ENCODE data around the gene SLC35B2. TPM values are rescaled to one million over a fixed set of nuclear protein-coding genes. Genes with fewer than 3 reads are reported as not detected.
A peak's percentile ranks its signal among the peaks of the same experiment; 100 is the strongest.

SLC35B2 gene
- total RNA-seq, 1 donor from 2014 or later = 71.8 TPM

DNA sequence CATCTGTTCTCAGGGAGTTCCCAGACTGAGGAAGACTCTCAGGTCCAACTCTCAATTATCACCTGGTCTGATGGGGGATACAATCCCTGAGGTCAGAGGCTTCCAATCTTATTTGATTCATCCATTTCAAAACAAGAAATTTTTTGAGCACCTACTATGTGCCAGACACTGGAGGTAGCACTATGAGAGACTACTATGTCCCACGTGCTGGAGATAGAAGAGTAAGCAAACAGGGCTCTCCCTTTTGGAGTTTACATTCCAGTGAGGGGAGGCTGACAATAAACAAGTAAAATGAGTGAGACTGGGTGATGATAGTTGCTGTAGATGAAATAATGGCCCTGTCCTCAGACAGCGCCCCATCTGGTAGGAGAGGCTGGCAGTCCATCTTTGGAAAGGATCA, 29.4 kb upstream of the SLC35B2 start:
- Mint-ChIP-seq H3K4me3 (ENCODE audit: unreplicated experiment) (no peak overlapping the region), H3K27ac (ENCODE audit: unreplicated experiment) (peak overlapping the region; percentile 5), H3K9me3 (ENCODE audit: unreplicated experiment) (peaks cover 11% of the 10 kb centered on the region), H3K36me3 (ENCODE audit: unreplicated experiment) (peaks cover 10% of the 10 kb centered on the region), H3K4me1 (ENCODE audit: low read depth, unreplicated experiment) (peaks cover 12% of the 10 kb centered on the region), H3K27me3 (ENCODE audit: unreplicated experiment) (peaks cover 18% of the 10 kb centered on the region)
- TF ChIP-seq, protein P1, sequence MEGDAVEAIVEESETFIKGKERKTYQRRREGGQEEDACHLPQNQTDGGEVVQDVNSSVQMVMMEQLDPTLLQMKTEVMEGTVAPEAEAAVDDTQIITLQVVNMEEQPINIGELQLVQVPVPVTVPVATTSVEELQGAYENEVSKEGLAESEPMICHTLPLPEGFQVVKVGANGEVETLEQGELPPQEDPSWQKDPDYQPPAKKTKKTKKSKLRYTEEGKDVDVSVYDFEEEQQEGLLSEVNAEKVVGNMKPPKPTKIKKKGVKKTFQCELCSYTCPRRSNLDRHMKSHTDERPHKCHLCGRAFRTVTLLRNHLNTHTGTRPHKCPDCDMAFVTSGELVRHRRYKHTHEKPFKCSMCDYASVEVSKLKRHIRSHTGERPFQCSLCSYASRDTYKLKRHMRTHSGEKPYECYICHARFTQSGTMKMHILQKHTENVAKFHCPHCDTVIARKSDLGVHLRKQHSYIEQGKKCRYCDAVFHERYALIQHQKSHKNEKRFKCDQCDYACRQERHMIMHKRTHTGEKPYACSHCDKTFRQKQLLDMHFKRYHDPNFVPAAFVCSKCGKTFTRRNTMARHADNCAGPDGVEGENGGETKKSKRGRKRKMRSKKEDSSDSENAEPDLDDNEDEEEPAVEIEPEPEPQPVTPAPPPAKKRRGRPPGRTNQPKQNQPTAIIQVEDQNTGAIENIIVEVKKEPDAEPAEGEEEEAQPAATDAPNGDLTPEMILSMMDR (IDR thresholded peaks at IDR 0.05; ENCODE audit: partially characterized antibody, unreplicated experiment) = no peak
- no peak for DNase-seq

DNA sequence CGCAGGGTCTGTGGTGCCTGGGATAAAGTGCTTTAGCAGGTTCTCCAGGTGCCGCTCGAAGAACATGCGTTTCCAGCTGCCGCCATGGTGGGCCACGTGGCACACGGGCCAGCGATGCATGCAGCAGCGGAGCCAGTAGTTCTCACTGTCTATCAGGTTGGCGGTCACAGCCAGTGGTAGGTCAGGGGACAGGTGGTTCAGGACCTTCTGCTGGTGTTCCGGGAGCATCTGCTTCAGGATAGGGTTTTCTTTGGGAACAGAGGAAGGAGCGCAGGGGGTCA, 28.9 kb upstream of the SLC35B2 start:
- TF ChIP-seq, protein P1 (IDR thresholded peaks at IDR 0.05; ENCODE audit: partially characterized antibody, unreplicated experiment) = no peak
- H3K27ac Mint-ChIP-seq (ENCODE audit: unreplicated experiment) = no peak overlapping the region
- H3K4me1 Mint-ChIP-seq (ENCODE audit: low read depth, unreplicated experiment) = peaks cover 12% of the 10 kb centered on the region
- peaks cover 10% of the 10 kb centered on the region for H3K36me3 Mint-ChIP-seq (ENCODE audit: unreplicated experiment)
- H3K27me3 Mint-ChIP-seq (ENCODE audit: unreplicated experiment) = peaks cover 18% of the 10 kb centered on the region
- no peak overlapping the region for H3K4me3 Mint-ChIP-seq (ENCODE audit: unreplicated experiment)
- DNase-seq = no peak
- peaks cover 11% of the 10 kb centered on the region for H3K9me3 Mint-ChIP-seq (ENCODE audit: unreplicated experiment)

DNA sequence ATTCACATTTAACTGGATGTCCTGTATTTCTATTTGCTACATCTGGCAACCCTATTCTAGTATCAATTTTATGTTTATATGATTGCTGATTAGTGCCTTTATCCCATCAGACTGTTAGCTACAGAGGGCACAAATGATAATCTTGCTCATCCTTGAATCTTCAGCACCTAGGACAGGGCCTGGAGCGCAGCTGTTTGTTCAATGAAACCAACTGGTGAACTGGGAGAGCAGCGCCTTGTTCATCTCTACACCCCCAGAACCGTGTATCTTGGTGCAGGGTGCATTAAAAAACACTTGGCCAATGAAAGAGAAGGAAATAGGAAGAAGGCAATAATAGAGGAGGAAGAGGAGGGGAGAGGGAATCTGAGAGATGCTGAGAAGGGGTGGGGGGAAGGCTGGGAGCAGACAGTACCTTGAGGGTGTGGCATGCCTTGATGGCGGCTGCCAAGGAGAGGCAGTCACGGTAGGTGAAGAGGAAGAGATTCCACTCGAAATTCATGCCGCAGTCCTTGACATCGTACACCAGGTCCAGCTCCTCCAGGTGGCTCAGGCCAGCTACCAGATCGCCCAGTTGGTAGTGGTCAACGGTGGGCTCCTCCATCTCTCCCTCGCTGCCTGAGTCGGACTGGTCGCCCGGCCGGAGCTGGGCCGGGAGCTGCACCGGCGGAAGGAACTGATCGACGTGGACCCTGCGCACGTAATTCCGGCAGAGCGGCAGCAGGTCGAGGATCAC, 28.4 kb upstream of the SLC35B2 start:
- H3K36me3 Mint-ChIP-seq (ENCODE audit: unreplicated experiment) = peaks cover 10% of the 10 kb centered on the region
- DNase-seq = no peak
- no peak overlapping the region for H3K4me3 Mint-ChIP-seq (ENCODE audit: unreplicated experiment)
- peaks cover 11% of the 10 kb centered on the region for H3K9me3 Mint-ChIP-seq (ENCODE audit: unreplicated experiment)
- peaks cover 12% of the 10 kb centered on the region for H3K4me1 Mint-ChIP-seq (ENCODE audit: low read depth, unreplicated experiment)
- TF ChIP-seq, protein P1 (IDR thresholded peaks at IDR 0.05; ENCODE audit: partially characterized antibody, unreplicated experiment) = no peak
- no peak overlapping the region for H3K27ac Mint-ChIP-seq (ENCODE audit: unreplicated experiment)
- peaks cover 18% of the 10 kb centered on the region for H3K27me3 Mint-ChIP-seq (ENCODE audit: unreplicated experiment)

DNA sequence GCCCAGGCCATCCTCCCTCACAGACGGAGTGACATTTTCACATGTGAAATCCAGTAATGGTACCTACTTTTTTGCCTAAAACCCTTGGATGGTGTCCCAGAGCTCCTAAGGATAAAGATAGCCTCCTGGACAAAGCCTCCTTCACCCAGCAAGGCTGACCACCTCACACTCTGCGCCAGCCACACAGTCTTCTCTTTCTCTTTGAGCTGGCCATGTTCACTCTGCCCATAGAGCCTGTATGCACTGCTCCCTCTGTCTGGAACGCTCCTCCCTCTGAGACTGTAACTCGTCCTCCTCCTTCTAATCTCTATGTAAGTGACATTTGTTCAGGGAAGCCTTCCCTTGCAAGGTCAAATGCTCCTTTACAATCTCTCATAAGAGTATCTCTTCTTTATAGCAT, 27.5 kb upstream of the SLC35B2 start:
- H3K9me3 Mint-ChIP-seq (ENCODE audit: unreplicated experiment) = peaks cover 12% of the 10 kb centered on the region
- DNase-seq = no peak
- H3K27ac Mint-ChIP-seq (ENCODE audit: unreplicated experiment) = no peak overlapping the region
- H3K4me1 Mint-ChIP-seq (ENCODE audit: low read depth, unreplicated experiment) = peaks cover 10% of the 10 kb centered on the region
- peaks cover 10% of the 10 kb centered on the region for H3K36me3 Mint-ChIP-seq (ENCODE audit: unreplicated experiment)
- TF ChIP-seq, protein P1 (IDR thresholded peaks at IDR 0.05; ENCODE audit: partially characterized antibody, unreplicated experiment) = no peak
- peaks cover 16% of the 10 kb centered on the region for H3K27me3 Mint-ChIP-seq (ENCODE audit: unreplicated experiment)
- no peak overlapping the region for H3K4me3 Mint-ChIP-seq (ENCODE audit: unreplicated experiment)

DNA sequence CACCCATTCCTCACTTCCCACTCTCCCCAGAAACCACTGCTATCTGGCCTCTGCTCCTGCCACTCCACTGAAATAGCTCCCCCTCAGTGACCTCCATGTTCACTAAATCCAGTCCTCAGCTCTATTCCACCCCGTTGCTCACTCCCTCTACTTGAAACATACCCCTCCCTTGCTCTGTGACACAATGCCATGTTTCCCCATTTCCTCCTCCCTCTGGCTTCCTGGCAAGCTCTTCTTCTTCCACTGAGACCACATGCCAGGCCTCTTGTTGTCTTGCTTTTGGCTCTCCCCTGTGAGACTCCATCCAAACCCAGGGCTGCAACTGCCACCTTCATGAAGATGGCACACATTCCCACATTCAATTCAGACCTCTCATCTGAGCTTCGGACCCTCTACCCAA, 26.8 kb upstream of the SLC35B2 start:
- Mint-ChIP-seq H3K4me1 (ENCODE audit: low read depth, unreplicated experiment) (peaks cover 11% of the 10 kb centered on the region), H3K9me3 (ENCODE audit: unreplicated experiment) (peaks cover 17% of the 10 kb centered on the region), H3K27ac (ENCODE audit: unreplicated experiment) (no peak overlapping the region), H3K27me3 (ENCODE audit: unreplicated experiment) (peaks cover 17% of the 10 kb centered on the region), H3K36me3 (ENCODE audit: unreplicated experiment) (peaks cover 10% of the 10 kb centered on the region), H3K4me3 (ENCODE audit: unreplicated experiment) (no peak overlapping the region)
- TF ChIP-seq, protein P1 (IDR thresholded peaks at IDR 0.05; ENCODE audit: partially characterized antibody, unreplicated experiment) = no peak
- DNase-seq = no peak

Data from glutamatergic neuron (in vitro differentiated cells).